DND-41 (cell line): ENCODE measurements around the gene DPEP3.
"Not testable (repeated sequence)": the region's sequence is repeated elsewhere in the genome, so short reads cannot be mapped to it uniquely, and the experiment has no call there.

Experiments used
- ATAC-seq: fragments of 200-7000 bp; cut with Tn5 transposase; 3 replicates; pipeline ENCODE4 v1.9.1; 2021; ENCODE audit warnings: low read depth; ENCODE audit not compliant: insufficient read depth
- DNase-seq: peaks from one replicate; pipeline ENCODE4 v3.0.0-alpha.2; 2020
- H2AFZ ChIP-seq: 2 replicates; pipeline ENCODE4 v1.6.0; 2012; ENCODE audit warnings: low read depth, low read length
- H3K27ac ChIP-seq: 2 replicates; pipeline ENCODE4 v1.5.1; 2012; ENCODE audit warnings: low read length, inconsistent platforms
- H3K27me3 ChIP-seq: fragments of 200-600 bp; sonication (generic); 2 replicates; pipeline ENCODE4 v1.6.0; 2012; ENCODE audit warnings: low read length, mild to moderate bottlenecking, inconsistent platforms; ENCODE audit not compliant: insufficient read depth, poor library complexity
- H3K36me3 ChIP-seq: 2 replicates; pipeline ENCODE4 v1.5.1; 2012; ENCODE audit warnings: low read length, inconsistent platforms; ENCODE audit not compliant: insufficient read depth
- H3K4me1 ChIP-seq: 2 replicates; pipeline ENCODE4 v1.5.1; 2012; ENCODE audit warnings: mild to moderate bottlenecking, low read length; ENCODE audit not compliant: insufficient read depth
- H3K4me2 ChIP-seq: 2 replicates; pipeline ENCODE4 v1.6.0; 2012; ENCODE audit warnings: mild to moderate bottlenecking, moderate library complexity, low read length, inconsistent platforms; ENCODE audit not compliant: insufficient read depth
- H3K4me3 ChIP-seq, 2 experiments: fragments of 200-600 bp in 1 of 2; shearing (Covaris generic) in 1 of 2; 2 replicates each; pipeline ENCODE4 v1.5.1; 2012 to 2016; ENCODE audit warnings: inconsistent platforms in 2 of 2, low read length in 2 of 2, mild to moderate bottlenecking in 2 of 2, low read depth in 1 of 2, moderate library complexity in 1 of 2
- H3K79me2 ChIP-seq: 2 replicates; pipeline ENCODE4 v1.6.0; 2012; ENCODE audit warnings: low read length, inconsistent platforms; ENCODE audit not compliant: insufficient read depth
- H3K9ac ChIP-seq: 2 replicates; pipeline ENCODE4 v1.6.0; 2012; ENCODE audit warnings: low read depth, mild to moderate bottlenecking, inconsistent platforms, low read length, moderate library complexity
- H3K9me3 ChIP-seq: 2 replicates; pipeline ENCODE4 v1.5.1; 2012; ENCODE audit warnings: low read length, moderate library complexity, mild to moderate bottlenecking, inconsistent platforms; ENCODE audit not compliant: insufficient read depth, severe bottlenecking
- H4K20me1 ChIP-seq: 2 replicates; pipeline ENCODE4 v1.6.0; 2012; ENCODE audit warnings: low read length; ENCODE audit not compliant: insufficient read depth
- CTCF ChIP-seq: IDR thresholded peaks from 2 replicates; pipeline ENCODE4 v1.5.1; 2012; ENCODE audit warnings: borderline replicate concordance, low read length, moderate library complexity, mild to moderate bottlenecking; ENCODE audit not compliant: poor library complexity, severe bottlenecking; ENCODE audit errors: extremely low read depth
- EZH2 ChIP-seq: IDR thresholded peaks from 3 replicates; pipeline ENCODE4 v1.6.1; 2012; ENCODE audit warnings: borderline replicate concordance, low read depth, mild to moderate bottlenecking, moderate library complexity, low read length, inconsistent platforms; ENCODE audit not compliant: severe bottlenecking

Gene DPEP3

GRCh38 chr16:68005211-68005610, 24.9 kb upstream of the DPEP3 start:
- H3K27ac ChIP-seq = no peak overlapping the region
- no peak overlapping the region for H2AFZ ChIP-seq
- no peaks in the 10 kb centered on the region for H3K27me3 ChIP-seq
- ATAC-seq (no peak), DNase-seq (no peak)
- H3K4me3 ChIP-seq = no peak overlapping the region
- H3K4me1 ChIP-seq = peaks cover 4% of the 10 kb centered on the region
- H3K9ac ChIP-seq = no peak overlapping the region
- no peak overlapping the region for H3K4me2 ChIP-seq
- no peaks in the 10 kb centered on the region for H3K36me3 ChIP-seq
- H3K9me3 ChIP-seq = no peaks in the 10 kb centered on the region
- H3K79me2 ChIP-seq = no peaks in the 10 kb centered on the region
- TF ChIP-seq EZH2 = no peak
- no peak for TF ChIP-seq CTCF
- H4K20me1 ChIP-seq = no peaks in the 10 kb centered on the region

- Histone ChIP-seq H3K27ac (no peak overlapping the region), H3K27me3 (no peaks in the 10 kb centered on the region), H3K4me1 (peaks cover 26% of the 10 kb centered on the region), H3K79me2 (no peaks in the 10 kb centered on the region), H3K9ac (no peak overlapping the region), H3K4me3 (no peak overlapping the region), H3K9me3 (no peaks in the 10 kb centered on the region), H4K20me1 (no peaks in the 10 kb centered on the region), H2AFZ (no peak overlapping the region), H3K36me3 (no peaks in the 10 kb centered on the region), H3K4me2 (no peak overlapping the region)
- ATAC-seq (no peak), DNase-seq (no peak)
- TF ChIP-seq CTCF = no peak
- no peak for TF ChIP-seq EZH2
Measured at GRCh38 chr16:68003031-68003430, 22.7 kb upstream of the DPEP3 start.

- no peaks in the 10 kb centered on the region for H3K27me3 ChIP-seq
- peaks cover 29% of the 10 kb centered on the region for H3K4me1 ChIP-seq
- no peaks in the 10 kb centered on the region for H3K9me3 ChIP-seq
- H3K4me3 ChIP-seq = no peak overlapping the region
- no peaks in the 10 kb centered on the region for H3K36me3 ChIP-seq
- H3K9ac ChIP-seq = no peak overlapping the region
- H4K20me1 ChIP-seq = no peaks in the 10 kb centered on the region
- no peak overlapping the region for H2AFZ ChIP-seq
- no peaks in the 10 kb centered on the region for H3K79me2 ChIP-seq
- no peak overlapping the region for H3K27ac ChIP-seq
- H3K4me2 ChIP-seq = no peak overlapping the region
- ATAC-seq (no peak), DNase-seq (no peak)
- TF ChIP-seq EZH2 = no peak
- no peak for TF ChIP-seq CTCF
Measured at GRCh38 chr16:68000450-68000849, 20.2 kb upstream of the DPEP3 start.

GRCh38 chr16:67999985-68000384, 19.7 kb upstream of the DPEP3 start:
- no peak for DNase-seq
- H3K36me3 ChIP-seq = no peaks in the 10 kb centered on the region
- H3K27ac ChIP-seq = peak overlapping the region; percentile 90
- H3K4me2 ChIP-seq = peak overlapping the region; percentile 69
- peaks cover 29% of the 10 kb centered on the region for H3K4me1 ChIP-seq
- no peaks in the 10 kb centered on the region for H3K27me3 ChIP-seq
- peak overlapping the region; percentile 82 for H2AFZ ChIP-seq
- peak overlapping the region in 1 of 2 experiments; percentile 55; a peak in 2 of 4 replicates for H3K4me3 ChIP-seq
- H4K20me1 ChIP-seq = no peaks in the 10 kb centered on the region
- peak overlapping the region; percentile 48; the same call in 1 of the 2 replicates for H3K9ac ChIP-seq
- no peaks in the 10 kb centered on the region for H3K79me2 ChIP-seq
- H3K9me3 ChIP-seq = no peaks in the 10 kb centered on the region
- ATAC-seq = no peak
- TF ChIP-seq CTCF = no peak
- TF ChIP-seq EZH2 = no peak

- ATAC-seq = peak; percentile 94
- H3K4me3 ChIP-seq = peak within 1 kb of the TSS in 1 of 2 experiments; percentile 55; a peak in 2 of 4 replicates
Measured at GRCh38 chr16:67998779-67999688, 18.7 kb upstream of the DPEP3 start, which contains the start of gene DPEP2. TSS of gene DPEP2 (minus strand) at chr16:67999484. CDS start at chr16:67993212, 6,272 bp downstream.

More at GRCh38 chr16:67998779-67999688, 18.7 kb upstream of the DPEP3 start, which contains the start of gene DPEP2:
- DNase-seq = peak; percentile 78
- not testable (repeated sequence) for H3K27me3 ChIP-seq, H4K20me1 ChIP-seq, H3K9me3 ChIP-seq, H3K79me2 ChIP-seq, H3K36me3 ChIP-seq
- Histone ChIP-seq H3K9ac (peak within 1 kb of the TSS; percentile 48), H2AFZ (peak within 1 kb of the TSS; percentile 82), H3K27ac (peak within 1 kb of the TSS; percentile 90), H3K4me2 (peak within 1 kb of the TSS; percentile 69), H3K4me1 (peaks cover 31% of the 10 kb centered on the region)
